ENCODE measurements around the gene F12.
A peak's percentile ranks its signal among the peaks of the same experiment; 100 is the strongest.

F12 gene

DNA sequence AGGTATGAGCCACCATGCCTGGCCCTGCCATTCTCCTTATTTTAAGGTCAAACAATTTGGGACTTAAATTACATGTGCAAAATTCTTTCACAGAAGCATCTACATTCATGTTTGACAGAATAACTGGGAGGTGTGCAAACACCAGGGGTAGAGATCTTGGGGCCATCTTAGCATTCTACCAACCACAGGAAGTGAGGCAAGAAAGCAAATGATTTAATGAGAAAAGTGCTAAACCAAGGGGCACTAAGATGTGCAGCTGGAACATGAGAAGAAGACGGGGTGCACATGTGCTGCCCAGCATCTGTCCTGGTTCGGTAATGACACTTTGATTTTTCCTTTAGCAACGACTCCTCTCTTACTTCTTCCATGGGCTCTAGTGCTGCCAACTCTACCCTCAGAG is 1.2 kb upstream of the F12 start:
- no peak for DNase-seq

DNA sequence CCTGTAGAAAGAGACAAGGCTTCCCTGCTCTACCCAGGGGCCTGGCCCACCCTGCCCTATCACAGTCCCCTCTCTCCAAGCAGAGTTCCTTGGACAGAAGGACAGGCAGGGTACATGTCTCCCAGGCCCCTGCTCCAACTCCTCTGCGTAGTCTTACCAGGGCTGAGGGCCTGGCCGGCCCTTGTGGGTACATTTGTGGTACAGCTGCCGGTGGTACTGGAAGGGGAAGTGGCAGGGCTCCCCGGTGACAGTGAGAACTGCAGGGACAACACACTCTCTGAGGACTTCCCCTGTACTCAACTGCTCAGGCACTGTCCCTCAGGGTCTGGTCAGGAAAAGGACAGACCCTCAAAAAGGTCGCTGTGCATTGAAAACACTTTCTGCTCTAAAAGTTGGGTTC is 3.6 kb downstream of the F12 start:
- peak; percentile 37 for DNase-seq

DNA sequence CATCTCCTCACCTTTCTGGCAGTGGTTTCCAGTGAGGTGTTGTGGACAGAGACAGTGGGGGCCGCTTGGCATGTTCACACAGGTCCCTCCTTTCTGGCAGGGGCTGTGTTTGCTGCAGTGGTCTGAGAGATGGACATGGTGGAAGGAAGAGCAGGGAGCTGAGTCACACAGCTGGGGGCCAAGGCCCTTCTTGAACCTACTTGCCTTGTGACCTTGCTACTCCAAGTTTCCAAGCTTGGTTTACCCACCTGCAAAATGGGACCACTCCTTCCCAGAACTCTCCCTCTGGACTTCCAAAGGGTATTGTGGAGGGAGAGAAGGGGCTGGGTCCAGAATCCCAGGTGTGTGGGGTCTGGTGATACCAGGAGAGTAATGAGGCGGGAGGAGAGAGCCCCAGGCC is 4.1 kb downstream of the F12 start:
- DNase-seq = no peak

DNA sequence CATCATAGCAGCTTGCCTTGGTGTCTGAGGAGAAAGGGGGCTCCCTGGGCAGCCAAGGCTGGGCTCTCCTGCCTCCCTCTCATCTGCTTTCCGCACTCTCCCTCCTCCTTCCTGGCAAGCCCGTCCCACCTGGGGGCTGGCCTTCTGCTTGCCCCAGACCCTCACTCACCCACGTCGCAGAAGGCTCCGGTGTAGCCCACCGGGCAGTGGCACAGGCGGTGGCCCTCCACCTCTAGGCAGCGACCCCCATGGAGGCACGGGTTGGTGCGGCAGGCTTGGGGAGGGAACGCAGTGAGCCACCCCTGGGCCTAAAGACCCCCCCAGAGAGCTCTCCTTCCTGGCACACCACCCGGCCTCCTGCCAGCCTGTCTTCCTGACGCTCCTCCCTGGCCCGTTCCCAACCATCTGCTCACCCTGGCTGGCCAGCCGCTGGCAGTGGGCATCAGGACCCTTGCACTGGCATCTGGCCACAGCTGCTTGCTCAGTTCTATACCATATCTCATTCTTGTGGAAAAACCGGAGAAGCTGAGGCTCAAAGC is 4.7 kb downstream of the F12 start:
- DNase-seq = no peak

DNA sequence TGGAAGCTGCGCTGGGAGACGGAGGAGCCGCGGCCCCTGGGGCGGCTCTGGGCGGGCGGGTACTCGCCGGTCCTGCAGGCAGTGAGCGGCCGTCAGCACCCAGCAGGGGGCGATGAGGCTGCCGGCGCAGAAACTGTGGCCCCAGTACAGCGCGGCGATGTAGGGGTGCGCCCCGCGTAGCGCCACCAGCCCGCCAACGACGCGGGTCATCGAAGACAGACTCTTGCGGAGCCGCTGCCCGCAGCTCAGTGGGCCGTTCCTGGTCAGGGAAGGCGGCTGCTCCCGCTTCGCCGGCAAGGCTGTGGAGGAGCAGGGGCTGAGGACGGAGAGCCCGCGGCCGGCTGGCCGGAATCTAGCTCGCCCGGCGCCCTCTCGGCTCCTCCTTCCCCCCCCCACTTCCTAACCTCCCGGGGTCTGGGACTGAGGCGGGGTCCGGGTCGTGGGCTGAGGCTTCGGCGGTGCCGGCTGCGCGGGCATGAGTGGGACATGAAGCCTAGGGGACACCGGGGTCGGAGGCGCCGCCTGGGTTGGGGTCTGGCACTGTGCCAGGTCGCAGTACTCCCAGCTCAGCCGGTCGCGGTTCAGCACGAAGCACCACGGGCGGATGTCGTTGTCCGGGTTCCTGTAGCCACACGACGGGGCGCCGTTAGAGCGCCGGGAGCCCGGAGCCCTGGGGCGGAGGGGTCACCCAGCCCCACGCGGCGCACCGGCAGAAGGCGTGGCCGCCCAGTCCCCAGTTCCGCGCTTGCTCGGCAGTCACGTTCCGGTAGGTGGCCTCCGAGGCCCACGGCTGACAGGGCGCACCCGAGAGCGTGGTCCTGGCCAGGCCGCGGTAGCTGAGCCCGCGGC is 5.3 kb downstream of the F12 start:
- peak; percentile 87 for DNase-seq

DNA sequence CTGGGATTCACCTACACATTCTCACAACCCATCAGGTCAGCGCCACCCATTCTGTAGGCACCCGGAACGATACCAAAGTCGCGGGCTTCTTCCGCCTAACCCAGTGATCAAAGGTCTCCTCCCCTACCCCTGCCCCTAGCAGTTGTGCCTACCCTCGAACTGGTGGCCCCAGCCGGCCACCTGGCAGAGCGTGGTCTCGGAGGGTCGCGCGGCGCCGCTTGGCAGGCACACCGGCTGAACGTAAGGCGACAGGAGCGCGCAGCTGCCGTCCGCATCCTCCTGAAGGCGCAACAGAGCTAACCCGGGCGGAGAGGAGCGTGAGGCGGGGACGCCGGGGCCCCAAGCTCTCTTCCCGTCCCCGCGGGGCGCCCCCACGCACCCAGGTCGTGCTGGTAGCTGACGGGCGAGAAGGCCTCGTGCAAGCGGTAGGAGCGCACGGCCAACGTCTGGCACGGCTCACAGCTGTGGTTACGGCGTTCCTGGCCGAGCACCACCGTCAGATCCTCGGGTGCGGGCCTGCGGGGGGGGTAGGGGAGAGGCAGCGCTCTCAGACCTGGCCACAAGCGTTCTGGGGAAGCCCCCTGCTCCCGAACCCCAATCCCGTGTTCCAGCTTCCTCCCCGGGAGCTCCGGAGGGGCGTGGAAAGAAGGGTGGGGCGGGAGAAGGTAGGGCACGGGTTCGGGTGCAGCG is 6.1 kb downstream of the F12 start:
- DNase-seq = no peak

DNA sequence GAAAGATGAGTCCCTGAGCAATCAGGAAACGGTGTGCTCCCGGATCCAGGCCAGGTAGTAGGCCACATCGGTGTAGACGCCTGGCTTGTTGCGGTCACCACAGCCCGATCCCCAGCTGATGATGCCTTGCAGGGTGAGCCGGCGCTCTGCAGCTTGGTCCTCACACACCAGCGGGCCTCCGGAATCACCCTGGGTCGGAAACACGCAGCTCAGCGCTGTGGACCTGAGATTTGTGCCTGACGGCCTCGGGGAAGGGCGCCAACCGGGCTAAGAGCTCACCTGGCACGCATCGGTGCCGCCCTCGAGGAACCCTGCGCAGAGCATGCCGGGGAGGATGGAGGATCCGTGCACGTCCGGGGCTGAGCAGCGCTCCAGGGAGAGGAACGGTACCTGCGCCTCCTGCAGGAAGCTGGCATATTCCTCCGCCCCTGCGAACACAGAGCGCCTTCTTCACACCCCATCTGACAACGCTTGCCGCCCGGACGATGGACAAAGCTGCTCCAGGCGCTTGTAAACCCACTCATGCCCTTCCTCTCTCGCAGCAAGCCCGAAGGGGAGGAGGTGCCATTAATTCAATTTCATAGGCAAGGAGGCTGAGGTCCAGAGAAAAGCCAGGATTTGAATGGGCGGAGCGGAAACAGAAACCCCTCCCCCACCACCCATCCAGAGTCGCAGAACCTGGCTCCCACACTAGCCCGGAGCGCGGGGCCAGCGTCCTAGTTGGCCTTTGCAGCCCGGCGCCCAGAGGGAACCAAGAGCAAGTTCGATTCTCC is 6.9 kb downstream of the F12 start:
- DNase-seq = no peak

DNA sequence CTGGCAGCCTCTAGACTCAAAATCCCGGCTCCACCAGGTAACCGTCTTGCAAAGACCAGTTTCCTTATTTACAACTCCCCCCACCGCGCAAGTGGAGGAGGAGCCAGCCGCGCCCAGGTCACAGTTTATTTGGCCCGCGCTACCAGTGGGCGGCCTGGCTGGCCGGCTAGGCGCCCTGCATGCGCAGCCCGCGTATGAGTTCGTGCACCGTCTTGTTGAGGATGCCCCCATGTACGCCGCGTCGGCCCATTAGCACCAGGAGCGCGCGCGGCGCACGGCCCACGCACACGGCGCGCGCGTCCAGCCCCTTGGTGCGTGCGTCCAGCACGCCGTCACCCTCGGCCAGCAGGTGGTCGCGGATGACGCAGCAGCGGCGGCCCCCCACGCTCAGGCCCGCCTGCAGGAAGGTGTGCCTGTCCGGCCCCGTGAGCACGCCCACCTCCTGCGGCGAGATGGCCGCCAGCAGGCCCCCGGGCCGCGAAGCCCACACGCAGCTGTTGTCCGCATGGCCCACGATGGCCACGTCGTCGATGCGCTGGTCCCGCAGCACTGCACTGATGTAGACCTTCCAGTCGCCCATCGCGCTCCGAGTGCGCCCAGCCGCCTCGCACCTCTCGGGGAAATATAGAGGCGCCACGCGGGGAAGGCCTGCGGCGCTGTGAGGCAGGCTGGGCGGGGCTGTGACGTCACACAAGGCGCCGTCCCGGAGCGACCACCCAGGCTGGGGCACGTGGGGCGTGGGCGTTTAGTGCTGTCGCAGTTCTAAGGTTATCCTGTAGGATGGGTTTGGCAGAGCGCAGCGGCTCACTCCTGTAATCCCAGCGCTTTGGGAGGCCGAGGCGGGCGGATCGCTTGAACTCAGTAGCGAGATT is 9.1 kb downstream of the F12 start, which contains the start of gene PFN3:
PFN3 (minus strand) TSS at position 665 of the 872 bp plus-strand sequence; CDS start at position 580, 85 bp downstream.
- DNase-seq = peak; percentile 72

DNA sequence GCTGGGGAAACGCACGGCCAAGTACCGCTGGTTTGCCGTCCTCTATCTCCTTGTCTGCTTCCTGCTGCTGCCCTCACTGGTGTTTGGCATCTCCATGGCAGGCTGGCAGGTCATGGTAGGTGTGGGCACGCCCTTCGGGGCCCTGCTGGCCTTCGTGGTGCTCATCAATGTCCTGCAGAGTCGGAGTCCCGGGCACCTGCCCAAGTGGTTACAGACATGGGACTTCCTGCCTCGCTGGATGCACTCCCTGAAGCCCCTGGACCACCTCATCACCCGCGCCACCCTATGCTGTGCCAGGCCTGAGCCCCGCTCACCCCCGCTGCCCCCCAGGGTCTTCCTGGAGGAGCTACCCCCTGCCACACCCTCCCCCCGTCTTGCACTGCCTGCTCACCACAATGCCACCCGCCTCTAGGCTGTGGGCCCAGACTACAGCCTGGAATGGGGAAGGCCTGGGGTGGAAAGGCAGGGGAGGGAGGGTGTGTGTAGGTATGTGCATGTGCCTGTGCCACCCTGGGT is 11.4 kb downstream of the F12 start:
- DNase-seq = no peak

DNA sequence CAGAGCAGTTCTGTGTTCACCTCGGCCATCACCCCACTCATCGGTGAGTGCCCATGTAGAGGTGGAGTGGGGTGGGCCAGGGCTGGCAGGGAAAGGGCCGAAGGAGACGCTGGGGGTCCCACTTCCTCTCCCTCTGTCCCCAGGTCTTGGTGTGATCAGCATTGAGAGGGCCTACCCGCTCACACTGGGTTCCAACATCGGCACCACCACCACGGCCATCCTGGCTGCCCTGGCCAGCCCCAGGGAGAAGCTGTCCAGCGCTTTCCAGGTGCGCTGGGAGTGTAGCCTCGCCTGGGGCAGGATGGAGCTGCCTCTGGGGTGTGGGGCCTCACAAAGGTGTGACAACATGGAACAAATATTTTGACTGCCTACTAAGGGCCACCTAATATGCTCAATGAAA is 12.6 kb downstream of the F12 start:
- no peak for DNase-seq

DNA sequence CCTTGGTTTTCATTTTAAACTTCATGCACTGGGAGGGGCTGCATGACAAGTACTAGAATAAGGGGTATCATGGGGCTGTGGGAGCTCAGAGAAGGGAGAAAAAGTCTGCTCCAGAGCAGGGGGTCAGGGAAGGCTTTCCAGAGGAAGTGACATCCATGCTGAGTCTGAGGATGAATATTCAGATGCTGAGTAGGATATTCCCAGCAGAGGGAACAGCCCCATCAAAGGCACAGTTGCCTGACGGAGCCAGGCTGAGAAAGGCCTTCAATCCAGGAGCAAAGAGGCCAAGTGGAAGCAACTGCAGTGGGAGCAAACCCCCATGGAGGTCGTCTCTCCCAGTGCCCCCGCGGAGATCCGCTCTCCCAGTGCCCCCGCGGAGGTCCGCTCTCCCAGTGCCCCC is 13.3 kb downstream of the F12 start:
- no peak for DNase-seq

DNA sequence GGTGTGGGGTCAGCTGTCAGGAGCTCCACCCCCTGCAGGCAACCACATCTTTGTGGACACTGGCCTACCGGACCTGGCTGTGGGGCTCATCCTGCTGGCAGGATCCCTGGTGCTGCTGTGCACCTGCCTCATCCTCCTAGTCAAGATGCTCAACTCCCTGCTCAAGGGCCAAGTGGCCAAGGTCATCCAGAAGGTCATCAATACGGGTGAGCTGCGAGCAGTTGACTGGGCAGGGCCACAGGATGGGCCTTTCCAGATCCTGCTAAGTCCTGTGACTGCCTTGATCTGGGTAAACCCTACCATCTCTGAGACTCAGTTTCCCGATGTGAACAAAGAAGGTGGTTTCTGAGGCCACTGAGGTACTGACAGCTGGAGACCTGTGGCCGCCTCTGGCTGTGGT is 15.4 kb downstream of the F12 start:
- no peak for DNase-seq

DNA sequence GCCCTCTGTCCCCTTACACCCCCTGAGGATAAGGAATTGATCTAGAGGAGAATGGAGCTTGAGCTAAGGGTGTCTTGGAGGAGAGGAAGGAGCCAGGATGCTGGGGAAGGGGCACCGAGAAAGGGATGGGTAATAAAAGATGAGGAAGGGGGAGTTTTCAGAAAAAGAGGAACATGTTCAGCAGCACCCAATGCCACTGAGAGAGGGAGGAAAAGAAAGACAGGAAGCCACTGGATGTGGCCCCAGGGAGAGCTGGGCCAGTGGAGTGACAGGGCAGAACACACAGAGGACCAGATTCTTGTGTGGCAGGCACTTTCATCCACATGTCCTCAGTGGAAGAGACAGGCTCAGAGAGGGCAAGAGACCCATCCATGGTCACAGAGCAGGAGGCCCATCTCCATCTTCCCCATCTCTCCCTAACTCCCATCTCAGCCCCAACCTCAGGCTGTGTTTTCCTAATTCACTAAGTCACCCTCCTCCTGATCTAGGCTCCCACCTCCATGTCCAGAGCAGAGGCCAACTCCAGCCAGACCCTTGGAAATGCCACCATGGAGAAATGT is 16.1 kb downstream of the F12 start:
- DNase-seq = no peak

DNA sequence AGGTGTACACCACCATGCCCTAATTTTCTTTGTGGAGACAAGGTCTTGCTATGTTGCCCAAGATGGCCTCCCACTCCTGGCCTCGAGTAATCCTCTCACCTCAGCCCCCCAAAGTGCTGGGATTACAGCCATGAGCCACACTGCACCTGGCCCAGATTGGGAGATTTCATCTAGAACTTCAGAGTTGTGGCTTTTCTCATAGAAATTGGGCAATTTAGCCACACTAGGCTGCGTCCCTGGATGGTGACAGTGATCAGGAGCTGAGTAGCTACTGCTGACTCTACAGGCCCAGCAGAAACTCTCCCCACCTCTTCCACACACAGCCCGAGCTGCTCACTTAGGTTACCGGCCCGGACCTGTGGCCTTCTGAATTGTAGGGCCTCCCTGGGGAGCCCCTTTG is 16.6 kb downstream of the F12 start:
- DNase-seq = no peak

DNA sequence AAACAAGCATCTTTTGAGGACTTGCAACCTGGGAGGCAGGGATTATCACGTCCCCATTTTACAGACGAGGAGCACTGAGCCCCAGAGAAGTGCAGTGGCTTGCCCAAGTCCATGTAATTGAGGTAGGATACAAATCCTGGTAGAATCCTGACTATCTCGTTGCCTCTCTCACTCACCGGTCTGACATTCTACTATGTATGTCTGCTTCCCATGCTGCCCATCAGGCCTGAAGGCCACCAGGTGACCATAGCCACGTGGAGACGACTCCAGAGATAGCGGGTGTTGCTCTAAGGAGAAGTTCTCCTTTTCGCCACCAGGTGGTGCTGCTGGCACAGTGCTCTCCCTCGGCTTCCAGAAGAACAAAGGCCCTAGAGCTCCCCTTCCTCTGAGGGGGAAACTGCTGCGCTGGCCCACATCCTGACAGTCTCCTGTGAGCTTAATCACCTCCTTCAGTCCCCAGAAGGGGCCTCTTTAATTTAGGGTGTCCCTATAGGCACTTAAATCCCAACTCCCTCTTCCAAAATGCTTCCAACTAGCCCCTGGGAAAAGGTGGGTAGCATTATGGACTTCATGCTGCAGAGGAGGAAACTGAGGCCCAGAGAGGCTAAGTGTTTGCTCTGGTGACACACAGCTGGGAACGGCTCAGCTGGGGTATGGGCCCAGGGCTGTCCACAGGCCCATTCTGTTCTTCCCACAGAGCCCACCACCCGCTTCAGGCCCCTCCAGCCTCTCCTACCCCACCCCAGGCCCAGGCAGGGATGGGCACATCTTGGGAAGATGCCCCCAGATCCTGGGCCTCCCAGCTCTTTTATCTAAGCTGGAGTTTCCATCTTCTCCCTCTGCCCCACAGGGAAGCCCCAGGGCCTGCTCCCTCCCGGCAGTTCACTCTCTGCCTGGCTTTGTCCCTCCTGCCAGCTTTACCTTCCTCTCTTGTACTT is 18.7 kb downstream of the F12 start:
- peak; percentile 92 for DNase-seq

DNA sequence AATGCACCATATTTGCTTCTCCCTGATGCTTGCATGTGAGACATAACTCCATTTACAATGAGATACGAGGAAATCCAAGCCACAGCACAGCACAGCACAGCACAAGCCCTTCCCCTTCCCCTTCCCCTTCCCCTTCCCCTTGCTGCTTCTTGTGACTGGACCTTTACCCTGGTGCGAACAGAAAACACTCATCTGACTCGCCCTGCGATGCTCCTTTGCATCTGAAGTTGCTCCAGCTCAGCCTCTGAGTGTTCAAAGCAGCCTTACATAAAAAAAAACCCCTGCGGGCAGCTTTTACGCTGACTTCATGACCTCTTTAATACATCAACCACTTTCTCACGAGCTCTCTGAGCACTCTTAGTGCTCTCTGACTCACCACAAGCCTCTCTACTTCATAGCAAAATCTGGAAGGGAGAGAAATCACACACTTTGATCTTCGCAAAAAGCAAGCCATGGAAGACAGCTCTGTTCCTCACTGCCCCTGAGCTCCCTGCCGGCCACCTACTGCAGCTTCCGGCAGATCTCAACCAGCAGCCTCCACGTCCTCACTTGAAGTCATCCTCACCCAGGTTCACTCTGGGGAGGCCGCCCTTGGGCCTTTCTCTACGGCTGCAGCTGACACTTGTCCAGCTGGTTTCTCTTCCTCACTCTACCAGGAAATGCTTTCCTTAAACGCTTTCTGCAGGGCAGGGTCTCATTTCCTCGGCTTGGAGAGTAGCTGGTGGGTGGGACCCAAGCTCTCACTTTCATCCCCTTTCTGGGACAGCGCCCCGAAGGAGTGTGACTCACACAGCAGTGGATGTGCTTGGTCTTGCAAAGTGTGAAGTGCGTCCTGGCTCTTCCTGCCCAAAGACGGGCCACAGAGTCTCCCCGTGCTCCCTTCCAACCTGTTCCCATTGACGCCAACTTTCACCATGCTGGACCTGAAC is 19.9 kb downstream of the F12 start:
- DNase-seq = peak; percentile 65

DNA sequence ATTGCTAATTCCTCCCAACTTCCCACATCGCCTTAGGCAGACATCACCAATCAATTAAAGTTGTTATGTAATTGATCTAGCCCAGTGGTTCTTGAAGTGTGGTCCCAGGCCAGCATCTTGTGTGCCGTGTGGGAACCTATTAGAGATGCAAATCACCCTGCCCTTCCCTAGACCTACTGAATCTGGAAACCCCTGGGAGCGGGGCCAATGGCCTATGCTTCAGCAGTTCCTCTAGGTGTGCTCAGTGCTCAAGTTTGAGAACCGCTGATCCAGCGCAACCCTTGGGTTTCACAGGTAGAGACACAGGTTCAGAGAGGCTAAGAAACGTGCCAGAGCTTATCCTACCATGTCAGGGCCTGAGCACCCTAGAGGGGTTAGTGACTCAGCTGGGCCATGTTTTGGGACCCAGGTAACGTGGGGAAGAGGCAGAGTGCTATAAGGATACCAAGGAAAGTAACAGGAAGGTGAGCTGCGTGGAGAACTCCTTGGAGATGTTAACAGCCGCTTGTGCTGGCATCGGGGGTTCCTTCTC is 20.8 kb downstream of the F12 start:
- no peak for DNase-seq

DNA sequence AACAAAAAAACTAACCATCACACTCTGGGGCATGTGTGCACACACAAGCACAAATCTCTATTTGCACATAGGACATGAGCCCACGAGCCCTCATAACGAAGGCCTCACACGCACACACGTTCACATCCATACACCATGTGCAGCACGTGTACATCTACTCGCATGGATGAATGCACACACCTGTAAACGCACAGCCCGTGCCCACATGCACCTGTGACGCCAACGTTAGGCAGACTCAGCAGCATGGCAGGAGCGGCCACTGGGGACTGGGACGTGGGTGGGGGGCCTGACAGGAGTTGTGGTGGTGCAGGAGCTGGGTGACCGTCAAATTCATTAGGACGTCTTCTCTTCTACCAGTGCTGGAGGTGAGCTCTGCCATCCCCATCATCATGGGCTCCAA is 22.0 kb downstream of the F12 start:
- DNase-seq = no peak

DNA sequence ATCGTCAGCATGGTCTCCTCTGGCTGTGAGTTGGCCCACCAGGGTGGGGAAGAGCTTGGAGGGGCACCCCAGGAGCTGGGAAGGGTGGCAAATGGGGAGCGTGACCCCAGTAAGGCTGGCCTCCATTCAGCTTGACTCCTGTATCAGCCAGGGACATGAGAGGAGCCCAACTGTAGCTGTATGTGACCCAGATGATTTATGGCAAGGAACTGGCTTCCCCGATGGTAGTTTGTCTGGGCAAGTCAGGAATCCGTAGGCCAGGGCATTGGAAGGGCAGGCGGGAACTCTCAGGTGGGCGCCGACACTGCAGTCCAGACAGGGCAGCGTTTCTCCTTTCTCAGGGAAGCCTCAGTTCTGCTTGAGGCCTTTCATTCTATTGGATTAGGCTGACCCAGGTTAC is 22.8 kb downstream of the F12 start:
- DNase-seq = no peak
